GM12874 (cell line): ENCODE results near the gene PDE6C.

Source experiments
- CTCF ChIP-seq: IDR thresholded peaks from 2 replicates; pipeline ENCODE4 v1.5.1; 2011; ENCODE audit warnings: low read depth, mild to moderate bottlenecking, control low read depth, low read length, moderate library complexity; ENCODE audit not compliant: insufficient read depth

Gene PDE6C

DNA sequence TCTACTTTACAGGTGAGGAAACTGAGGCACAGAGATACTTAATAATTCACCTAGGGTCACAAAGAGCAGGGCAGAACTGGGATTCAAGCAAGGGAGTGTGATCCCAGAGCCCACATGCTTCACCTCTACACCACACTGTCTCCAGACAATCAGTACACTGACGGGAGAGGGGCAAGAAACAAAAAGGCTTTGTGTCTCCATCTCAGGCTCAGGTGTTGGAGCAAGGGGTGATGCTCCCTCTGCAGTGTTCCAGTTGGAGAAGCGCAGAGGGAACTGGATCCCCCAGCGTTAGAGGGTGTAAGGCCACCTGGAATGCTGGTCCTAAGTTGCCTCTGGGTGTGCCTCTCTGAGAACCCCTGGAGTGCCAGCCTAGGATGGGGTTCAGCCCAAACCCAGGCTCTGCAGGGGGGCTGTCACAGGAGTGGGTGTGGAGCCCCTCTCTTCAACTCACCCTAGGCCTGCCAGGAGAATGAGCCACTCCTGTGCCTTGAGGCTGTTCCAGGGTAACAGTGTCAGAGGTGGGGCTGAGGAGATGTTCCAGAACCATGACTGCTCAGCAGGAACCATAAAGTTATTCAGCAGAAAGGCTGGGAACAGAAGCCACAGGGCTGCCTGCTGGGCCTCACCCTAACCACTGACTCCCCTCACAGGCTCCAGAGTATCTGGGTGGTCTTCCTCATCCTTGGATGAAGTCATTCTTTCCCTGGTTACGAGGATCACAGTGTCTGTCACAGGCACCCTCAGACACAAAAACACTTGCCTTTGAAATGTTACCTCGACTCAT is 16.8 kb upstream of the PDE6C start:
- TF ChIP-seq CTCF, result no peak

DNA sequence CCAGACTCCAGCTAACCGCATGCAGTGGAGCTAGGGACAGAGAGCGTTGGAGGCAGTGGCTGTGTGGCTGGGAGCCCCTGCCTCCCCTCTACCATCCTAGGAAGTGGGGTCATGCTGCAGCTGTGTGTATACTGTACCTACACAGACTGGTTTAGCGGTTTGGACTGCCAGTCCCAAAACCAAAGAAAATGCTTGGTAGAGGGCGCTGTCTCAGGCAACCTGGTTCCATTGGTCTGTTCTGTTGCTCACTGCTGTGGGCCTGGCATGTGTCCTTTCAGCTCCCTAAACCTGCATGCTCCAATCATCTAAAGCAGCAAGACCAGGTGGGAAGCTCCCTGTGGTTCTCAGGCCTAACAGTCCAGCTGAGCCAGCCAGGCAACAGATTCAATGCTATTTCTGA is 15.8 kb upstream of the PDE6C start:
- peak; percentile 33; the same call in 1 of the 2 replicates for TF ChIP-seq CTCF

GRCh38 chr10:93597075-93597599 is 15.2 kb upstream of the PDE6C start:
- no peak for TF ChIP-seq CTCF

GRCh38 chr10:93598157-93598556 is 14.2 kb upstream of the PDE6C start:
- no peak for TF ChIP-seq CTCF

DNA sequence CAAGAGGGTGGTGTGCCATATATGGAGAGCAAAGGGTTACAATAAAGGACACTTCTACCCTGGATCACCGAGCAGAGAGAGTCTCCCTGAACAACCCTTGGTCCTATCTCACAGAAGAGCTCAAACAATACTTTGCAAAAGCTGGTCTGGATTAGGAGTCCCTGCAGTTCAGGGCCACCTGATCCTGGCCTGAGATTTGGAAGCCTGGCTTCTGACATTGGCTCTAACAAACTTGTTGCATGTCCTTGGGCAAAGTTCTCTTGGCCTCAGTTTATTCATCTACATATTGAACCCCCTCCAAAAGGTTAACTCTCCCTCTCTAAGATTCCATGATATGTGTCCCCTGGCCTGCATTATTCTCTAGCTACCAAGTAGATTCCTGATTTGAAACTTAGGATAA is 13.0 kb upstream of the PDE6C start:
- no peak for TF ChIP-seq CTCF

DNA sequence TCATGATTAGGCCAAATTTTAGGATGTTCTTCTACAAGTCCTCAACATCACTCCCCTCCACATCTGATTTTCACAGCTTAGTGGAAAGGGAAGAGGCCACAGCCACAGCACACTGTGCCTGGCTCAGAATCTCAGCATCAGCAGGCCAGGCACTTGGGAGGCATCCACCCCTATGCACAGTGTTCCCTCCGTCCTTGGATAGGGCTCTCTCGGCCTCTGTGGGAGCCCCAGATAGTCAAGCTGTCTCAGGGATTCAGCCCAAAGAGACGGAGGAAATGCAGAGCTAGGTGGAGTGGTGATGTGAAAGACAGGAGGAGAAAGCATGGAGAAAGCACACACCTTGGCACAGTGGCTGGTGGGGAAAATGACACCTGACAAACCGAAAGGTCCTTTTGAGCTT is 12.6 kb upstream of the PDE6C start:
- TF ChIP-seq CTCF, result no peak

- no peak for TF ChIP-seq CTCF
Measured at GRCh38 chr10:93600446-93601145, 11.7 kb upstream of the PDE6C start.
